Measurements from ENCODE around the gene HELZ2.
"Not testable (repeated sequence)": the region's sequence is repeated elsewhere in the genome, so short reads cannot be mapped to it uniquely, and the experiment has no call there.

HELZ2 gene

GRCh38 chr20:63578224-63579016, 4.4 kb upstream of the HELZ2 start:
- no peak for DNase-seq

DNA sequence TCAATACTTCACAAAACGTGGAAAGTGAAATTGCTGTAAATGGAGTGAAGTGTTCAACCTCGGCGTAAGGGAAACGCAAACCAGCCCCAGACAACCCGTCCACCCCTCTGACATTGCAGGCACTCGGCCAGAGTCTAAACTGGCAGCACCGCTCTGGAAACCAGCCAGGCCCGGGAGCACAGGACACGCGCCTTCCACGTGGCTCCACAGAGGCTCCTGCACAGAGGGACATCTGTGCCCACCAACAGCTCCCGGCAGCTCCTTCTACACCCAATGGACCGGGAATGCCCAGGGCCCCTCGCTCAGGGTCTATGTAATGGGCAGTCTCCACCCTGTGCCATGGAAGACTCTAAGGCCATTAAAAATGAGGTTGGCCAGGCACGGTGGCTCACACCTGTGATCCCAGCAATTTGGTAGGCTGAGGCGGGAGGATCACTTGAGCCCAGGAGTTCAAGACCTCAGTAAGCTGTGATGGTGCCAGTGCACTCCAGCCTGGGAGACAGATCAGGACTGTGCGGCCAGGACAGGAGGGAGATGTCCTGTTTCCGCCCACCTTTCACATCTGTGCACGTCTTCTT, 3.4 kb upstream of the HELZ2 start:
- DNase-seq = no peak

DNA sequence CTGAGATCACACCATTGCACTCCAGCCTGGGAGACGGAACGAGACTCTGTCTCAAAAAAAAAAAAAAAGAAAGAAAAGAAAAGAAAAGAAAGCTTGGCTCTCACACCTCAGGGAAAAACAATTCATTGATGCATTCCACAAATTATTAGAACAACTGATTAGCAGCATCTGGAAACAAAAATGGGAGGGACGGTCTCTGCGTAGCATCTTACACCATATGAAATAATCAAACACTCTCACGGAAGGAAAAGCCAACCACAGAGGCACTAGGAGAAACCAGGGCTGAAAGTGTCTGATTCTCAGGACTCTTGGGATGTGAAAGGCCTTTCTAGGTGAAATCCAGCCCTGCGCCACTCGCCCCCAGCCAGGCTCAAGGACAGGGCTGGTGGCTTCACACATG, 2.3 kb upstream of the HELZ2 start:
- DNase-seq = no peak

DNA sequence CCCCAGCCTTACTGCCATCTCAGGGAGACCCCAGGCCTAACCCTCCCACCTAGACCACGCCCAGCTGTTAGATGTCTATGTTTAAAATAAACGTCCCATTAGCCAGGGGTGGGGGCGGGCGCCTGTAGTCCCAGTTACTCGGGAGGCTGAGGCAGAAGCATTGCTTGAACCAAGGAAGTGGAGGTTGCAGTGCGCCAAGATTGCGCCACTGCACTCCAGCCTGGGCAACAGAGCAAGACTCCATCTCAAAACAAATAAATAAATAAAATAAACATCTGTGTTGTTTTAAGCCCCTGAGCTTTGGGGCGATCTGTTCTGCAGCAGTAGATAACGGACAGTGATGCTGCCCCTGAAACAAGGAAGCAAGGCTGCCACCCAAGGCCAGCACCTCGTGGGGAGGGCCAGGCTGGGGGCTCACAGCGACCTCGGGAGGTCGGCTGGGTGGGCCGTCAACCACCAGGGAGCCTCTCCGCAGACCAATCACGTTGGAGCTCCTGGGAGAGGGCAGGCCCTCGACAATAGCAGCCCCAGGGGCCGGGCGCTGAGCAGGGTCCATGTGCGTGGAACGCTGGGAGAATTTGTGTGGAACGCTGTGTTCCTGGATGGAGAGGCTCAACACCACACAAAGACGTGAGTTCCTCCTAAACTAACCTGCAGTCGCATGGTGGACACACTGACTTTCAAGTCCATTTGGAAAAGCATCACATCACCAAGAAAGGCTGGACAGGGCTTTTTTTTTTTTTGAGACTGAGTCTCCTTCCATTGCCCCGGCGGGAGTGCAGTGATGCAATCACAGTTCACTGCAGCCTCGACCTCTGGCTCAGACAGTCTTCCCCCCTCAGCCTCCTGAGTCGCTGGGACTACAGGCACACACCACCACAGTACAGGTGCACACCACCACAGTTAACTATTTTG, 1.0 kb upstream of the HELZ2 start:
- DNase-seq = no peak

DNA sequence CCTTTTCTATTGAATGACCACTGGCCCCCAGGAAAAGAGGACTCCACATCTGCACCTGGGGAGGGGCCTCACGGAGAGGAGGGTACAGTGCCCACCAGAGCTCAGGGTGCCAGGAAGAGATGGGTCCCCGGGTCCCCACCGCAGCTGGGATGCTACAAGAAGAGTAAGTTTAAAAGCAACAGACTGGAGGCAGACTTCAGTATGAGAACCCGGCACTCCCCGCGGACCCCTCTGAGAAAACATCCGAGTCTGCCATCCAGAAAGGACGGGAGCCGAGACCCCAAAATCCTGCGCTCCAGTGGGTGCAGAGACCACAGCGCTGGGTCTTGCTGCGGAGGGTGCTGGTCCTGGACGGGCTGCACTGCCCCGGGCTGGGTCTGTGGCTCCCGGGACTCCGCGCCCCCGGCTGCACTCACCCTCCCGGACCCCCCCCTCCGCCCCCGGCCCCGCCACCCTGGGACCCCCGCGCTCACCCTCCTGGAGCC, 350 bp downstream of the HELZ2 start:
- no peak for DNase-seq

GRCh38 chr20:63572788-63573646, 1.0 kb downstream of the HELZ2 start:
- DNase-seq = no peak

- no peak for DNase-seq
These were observed 1.8 kb downstream of the HELZ2 start for GRCh38 chr20:63572071-63572787.

DNA sequence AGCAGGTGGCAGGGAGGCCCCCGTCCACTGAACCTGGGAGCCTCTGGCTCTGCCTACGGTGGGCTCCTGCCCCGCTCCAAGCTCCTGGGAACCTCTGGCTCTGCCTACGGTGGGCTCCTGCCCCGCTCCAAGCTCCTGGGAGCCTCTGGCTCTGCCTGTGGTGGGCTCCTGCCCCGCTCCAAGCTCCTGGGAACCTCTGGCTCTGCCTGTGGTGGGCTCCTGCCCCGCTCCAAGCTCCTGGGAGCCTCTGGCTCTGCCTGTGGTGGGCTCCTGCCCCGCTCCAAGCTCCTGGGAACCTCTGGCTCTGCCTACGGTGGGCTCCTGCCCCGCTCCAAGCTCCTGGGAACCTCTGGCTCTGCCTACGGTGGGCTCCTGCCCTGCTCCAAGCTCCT, 3.0 kb downstream of the HELZ2 start:
- not testable (repeated sequence) for DNase-seq

- no peak for DNase-seq
These were observed 3.6 kb downstream of the HELZ2 start for GRCh38 chr20:63570281-63571086.

- no peak for DNase-seq
These were observed 4.8 kb downstream of the HELZ2 start for GRCh38 chr20:63568986-63569949.

- no peak for DNase-seq
These were observed 5.7 kb downstream of the HELZ2 start for GRCh38 chr20:63568170-63568981.

DNA sequence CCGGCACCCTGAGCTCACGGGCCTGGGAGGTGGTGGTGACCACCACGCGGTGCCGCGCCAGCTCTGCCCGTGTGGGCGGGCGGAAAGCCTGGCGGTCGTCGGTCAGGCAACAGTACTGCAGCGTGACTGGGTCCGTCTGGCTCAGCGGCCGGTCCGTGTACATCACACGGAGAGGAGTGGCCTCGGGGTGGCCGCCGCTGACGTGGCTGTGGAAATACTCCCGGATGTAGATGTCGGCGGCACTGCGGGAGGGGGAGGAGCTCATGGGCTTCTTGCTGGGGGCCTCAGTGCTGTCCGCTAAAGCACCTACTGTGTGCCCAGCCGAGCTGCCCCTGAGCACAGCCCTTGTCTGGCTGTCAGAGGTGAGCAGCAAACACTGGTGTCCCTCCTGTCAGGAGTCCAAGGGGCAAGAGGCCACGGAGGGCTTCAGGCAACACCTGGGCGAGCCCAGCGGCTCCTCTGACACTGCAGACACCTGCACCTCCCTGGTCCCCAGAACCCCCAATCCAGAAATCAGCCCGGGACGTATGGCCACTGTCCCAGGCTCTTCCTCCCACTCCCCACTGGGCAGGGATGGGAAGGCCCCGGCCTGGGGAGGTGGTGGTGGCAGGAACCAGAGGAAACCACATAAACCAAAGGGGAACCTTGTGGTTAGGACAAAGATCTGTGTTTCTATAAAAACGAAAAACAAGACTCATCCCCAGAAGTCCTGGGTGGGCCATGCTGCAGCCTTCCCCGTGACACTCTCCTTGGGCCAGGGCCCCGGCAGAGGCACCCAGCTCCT, 6.5 kb downstream of the HELZ2 start:
- DNase-seq = no peak

- no peak for DNase-seq
These were observed 7.0 kb downstream of the HELZ2 start for GRCh38 chr20:63567136-63567385.

- no peak for DNase-seq
These were observed 7.5 kb downstream of the HELZ2 start for GRCh38 chr20:63566395-63567135.

- DNase-seq = no peak
These were observed 8.2 kb downstream of the HELZ2 start for GRCh38 chr20:63565699-63566335.

DNA sequence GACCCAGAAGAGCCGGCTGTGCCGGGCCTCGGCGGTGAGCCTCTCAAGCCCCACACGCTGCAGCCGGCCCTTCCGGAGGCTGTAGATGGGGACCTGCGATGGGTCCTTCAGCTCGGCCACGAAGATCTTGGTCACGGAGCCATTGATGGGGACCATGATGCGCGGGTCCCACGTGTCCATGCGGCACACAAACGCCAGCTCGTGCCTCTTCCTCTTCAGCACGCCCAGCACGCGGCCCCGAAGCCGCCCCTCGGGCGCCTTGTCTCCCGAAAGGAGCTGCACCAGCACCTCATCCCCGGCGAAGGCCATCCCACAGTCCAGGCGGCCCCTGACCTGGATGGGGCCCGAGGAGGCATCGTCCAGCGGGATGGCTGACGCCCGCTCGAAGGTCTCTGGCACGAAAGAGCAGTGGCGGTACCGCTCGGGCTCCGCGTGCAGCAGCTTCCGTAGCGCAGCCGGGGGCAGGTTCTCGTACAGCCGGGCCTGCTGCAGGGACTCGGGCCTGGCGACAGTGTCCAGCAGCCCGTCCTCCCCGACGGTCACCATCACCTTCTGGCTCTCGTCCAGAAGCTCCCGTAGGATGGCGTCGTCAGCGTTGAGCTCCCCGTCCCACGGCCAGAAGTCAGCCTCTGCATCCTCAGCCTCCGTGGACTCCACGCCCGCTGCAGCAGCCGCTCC, 8.9 kb downstream of the HELZ2 start:
- DNase-seq = no peak

Data from NCI-H524 treated with DMSO at 0.1 percent for 48 hours (cell line).